Endodermal cell (in vitro differentiated cells): ENCODE measurements around the gene VTI1A. TPM values are rescaled to one million over a fixed set of nuclear protein-coding genes. Genes with fewer than 3 reads are reported as not detected.

Source experiments
- DNase-seq: peaks from one replicate; pipeline ENCODE4 v3.0.0-alpha.2; 2017
- H3K27ac ChIP-seq: 2 replicates; pipeline ENCODE4 v1.5.1; 2013; ENCODE audit warnings: mild to moderate bottlenecking, low read depth, low read length, moderate library complexity
- H3K27me3 ChIP-seq: 2 replicates; pipeline ENCODE4 v1.6.1; 2013; ENCODE audit warnings: mild to moderate bottlenecking, low read length, moderate library complexity; ENCODE audit not compliant: insufficient read depth, control insufficient read depth, poor library complexity, severe bottlenecking
- H3K36me3 ChIP-seq: 2 replicates; pipeline ENCODE4 v1.7.0; 2013; ENCODE audit warnings: mild to moderate bottlenecking, low read length, moderate library complexity; ENCODE audit not compliant: control insufficient read depth, insufficient read depth
- H3K4me1 ChIP-seq: one replicate; pipeline ENCODE4 v1.7.0; 2013; ENCODE audit warnings: low read length; ENCODE audit not compliant: control insufficient read depth, insufficient read depth
- H3K4me3 ChIP-seq: 2 replicates; pipeline ENCODE4 v1.5.1; 2013; ENCODE audit warnings: mild to moderate bottlenecking, low read length, moderate library complexity
- H3K9ac ChIP-seq: 2 replicates; pipeline ENCODE4 v1.6.1; 2013; ENCODE audit warnings: mild to moderate bottlenecking, low read length, moderate library complexity; ENCODE audit not compliant: poor library complexity, severe bottlenecking; ENCODE audit errors: extremely low read depth
- H3K9me3 ChIP-seq: 2 replicates; pipeline ENCODE4 v1.6.1; 2013; ENCODE audit warnings: mild to moderate bottlenecking, low read length, moderate library complexity; ENCODE audit not compliant: control insufficient read depth
- H3K27ac Mint-ChIP-seq: 2 replicates; pipeline ENCODE4 v1.8.0; 2020; ENCODE audit warnings: mixed read lengths
- H3K27me3 Mint-ChIP-seq: 2 replicates; pipeline ENCODE4 v1.8.0; 2021; ENCODE audit warnings: mild to moderate bottlenecking, mixed read lengths; ENCODE audit not compliant: insufficient read depth
- H3K36me3 Mint-ChIP-seq: 2 replicates; pipeline ENCODE4 v1.8.0; 2020; ENCODE audit warnings: low read depth, mixed read lengths
- H3K4me1 Mint-ChIP-seq: 2 replicates; pipeline ENCODE4 v1.8.0; 2020; ENCODE audit warnings: mixed read lengths
- H3K4me3 Mint-ChIP-seq: 2 replicates; pipeline ENCODE4 v1.8.0; 2020; ENCODE audit warnings: mild to moderate bottlenecking, moderate library complexity, mixed read lengths
- H3K9me3 Mint-ChIP-seq: 2 replicates; pipeline ENCODE4 v1.8.0; 2020; ENCODE audit warnings: mild to moderate bottlenecking, mixed read lengths
- WGBS, 2 experiments: methylation state at CpG; one replicate each; pipeline versions ENCODE4 v1.1.5 to v1.1.7; 2013; ENCODE audit warnings: missing lambda C conversion rate in 2 of 2, mixed read lengths in 1 of 2; ENCODE audit not compliant: insufficient coverage in 1 of 2, insufficient read length in 1 of 2; 5-methylcytosine and 5-hydroxymethylcytosine counted together
- total RNA-seq, 2 donors: library from RNA; stranded (reverse); fragmentation: NEBNext Ultra II Directional in 1 of 2; extraction: Animal tissue kit (Norgen Biotek cat#: 25700) in 1 of 2; gene quantifications; 2 replicates in 1 of 2; 3 replicates in 1 of 2; pipeline ENCODE4 v1.2.1, GENCODE V29; 2021
- TF ChIP-seq, protein P1 (sequence below): fragments of 200-600 bp; sonication (generic); conservative IDR thresholded peaks from 2 replicates; pipeline ENCODE4 v1.5.0; 2021; ENCODE audit warnings: antibody characterized with exemption, mild to moderate bottlenecking

Gene VTI1A
- total RNA-seq, 2 donors from 2014 or later, result 27.0 to 29.9 TPM

DNA sequence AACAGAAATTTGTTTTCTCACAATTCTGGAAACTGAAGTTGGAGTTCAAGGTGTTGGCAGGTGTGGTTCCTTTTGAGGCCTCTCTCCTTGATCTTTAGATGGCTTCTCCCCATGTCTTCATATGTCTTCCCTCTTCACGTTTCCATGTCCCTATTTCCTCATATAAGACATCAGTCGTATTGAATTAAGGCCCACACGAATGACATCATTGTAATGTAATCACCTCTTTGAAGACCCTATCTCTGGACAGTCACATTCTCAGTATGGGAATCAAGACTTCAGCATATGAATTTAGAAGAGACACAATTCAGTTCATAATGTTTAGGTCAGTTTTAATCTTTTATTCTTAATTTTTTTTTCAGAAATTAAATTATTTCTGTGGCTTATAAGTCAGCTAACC, 19.8 kb downstream of the VTI1A start:
- peaks cover 42% of the 10 kb centered on the region for H3K36me3 ChIP-seq
- Mint-ChIP-seq H3K9me3 (peaks cover 3% of the 10 kb centered on the region), H3K4me1 (peaks cover under 1% of the 10 kb centered on the region), H3K27me3 (no peaks in the 10 kb centered on the region), H3K4me3 (no peak overlapping the region), H3K36me3 (peaks cover 37% of the 10 kb centered on the region), H3K27ac (no peak overlapping the region)
- H3K9ac ChIP-seq, result no peak overlapping the region
- no peak for DNase-seq
- H3K27me3 ChIP-seq, result no peaks in the 10 kb centered on the region
- WGBS, 2 experiments, result 84 to 92% methylated on average over 3 of the region's 3 CpGs
- no peaks in the 10 kb centered on the region for H3K4me1 ChIP-seq
- no peak overlapping the region for H3K4me3 ChIP-seq
- no peak overlapping the region for H3K27ac ChIP-seq
- H3K9me3 ChIP-seq, result peaks cover 12% of the 10 kb centered on the region
- TF ChIP-seq, protein P1, sequence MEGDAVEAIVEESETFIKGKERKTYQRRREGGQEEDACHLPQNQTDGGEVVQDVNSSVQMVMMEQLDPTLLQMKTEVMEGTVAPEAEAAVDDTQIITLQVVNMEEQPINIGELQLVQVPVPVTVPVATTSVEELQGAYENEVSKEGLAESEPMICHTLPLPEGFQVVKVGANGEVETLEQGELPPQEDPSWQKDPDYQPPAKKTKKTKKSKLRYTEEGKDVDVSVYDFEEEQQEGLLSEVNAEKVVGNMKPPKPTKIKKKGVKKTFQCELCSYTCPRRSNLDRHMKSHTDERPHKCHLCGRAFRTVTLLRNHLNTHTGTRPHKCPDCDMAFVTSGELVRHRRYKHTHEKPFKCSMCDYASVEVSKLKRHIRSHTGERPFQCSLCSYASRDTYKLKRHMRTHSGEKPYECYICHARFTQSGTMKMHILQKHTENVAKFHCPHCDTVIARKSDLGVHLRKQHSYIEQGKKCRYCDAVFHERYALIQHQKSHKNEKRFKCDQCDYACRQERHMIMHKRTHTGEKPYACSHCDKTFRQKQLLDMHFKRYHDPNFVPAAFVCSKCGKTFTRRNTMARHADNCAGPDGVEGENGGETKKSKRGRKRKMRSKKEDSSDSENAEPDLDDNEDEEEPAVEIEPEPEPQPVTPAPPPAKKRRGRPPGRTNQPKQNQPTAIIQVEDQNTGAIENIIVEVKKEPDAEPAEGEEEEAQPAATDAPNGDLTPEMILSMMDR, result no peak

DNA sequence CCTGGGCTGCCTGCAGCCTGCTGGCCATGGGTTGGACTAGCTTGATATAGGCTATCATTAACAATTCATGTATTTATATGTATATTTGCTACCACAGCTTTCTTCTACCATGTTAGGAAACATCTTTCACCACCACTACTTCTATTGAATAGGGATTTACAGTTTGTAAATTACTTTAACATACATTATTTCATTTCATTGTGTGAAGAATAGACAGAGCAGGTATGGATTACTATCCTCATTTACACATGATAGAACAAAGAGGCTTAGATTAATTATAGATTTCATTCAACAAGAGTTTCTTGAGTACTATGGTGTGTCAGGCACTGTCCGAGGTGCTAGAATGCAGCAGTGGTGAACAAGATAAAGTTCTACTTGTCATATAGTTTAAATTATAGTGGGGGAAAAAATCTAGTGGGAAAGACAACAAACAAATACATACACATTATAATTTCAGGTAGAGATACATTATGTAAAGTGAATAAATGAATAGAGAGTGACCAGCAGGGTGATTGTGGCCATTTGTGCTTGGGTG, 20.6 kb downstream of the VTI1A start:
- Histone ChIP-seq H3K27me3 (no peaks in the 10 kb centered on the region), H3K4me1 (no peaks in the 10 kb centered on the region), H3K36me3 (peaks cover 37% of the 10 kb centered on the region), H3K9ac (no peak overlapping the region), H3K27ac (no peak overlapping the region), H3K4me3 (no peak overlapping the region), H3K9me3 (peaks cover 12% of the 10 kb centered on the region)
- TF ChIP-seq, protein P1, result no peak
- Mint-ChIP-seq H3K27me3 (no peaks in the 10 kb centered on the region), H3K27ac (no peak overlapping the region), H3K4me3 (no peak overlapping the region), H3K36me3 (peaks cover 34% of the 10 kb centered on the region), H3K4me1 (peaks cover 4% of the 10 kb centered on the region), H3K9me3 (peaks cover 3% of the 10 kb centered on the region)
- no peak for DNase-seq
- WGBS, 2 experiments, result no CpG with 5 or more reads among the region's 1 CpG

GRCh38 chr10:112471878-112472487, 25.0 kb downstream of the VTI1A start:
- Histone ChIP-seq H3K9me3 (no peaks in the 10 kb centered on the region), H3K9ac (no peak overlapping the region), H3K27me3 (no peaks in the 10 kb centered on the region), H3K4me1 (no peaks in the 10 kb centered on the region), H3K4me3 (no peak overlapping the region), H3K27ac (no peak overlapping the region), H3K36me3 (peaks cover 15% of the 10 kb centered on the region)
- TF ChIP-seq, protein P1, result peak; percentile 81
- H3K27me3 Mint-ChIP-seq, result no peaks in the 10 kb centered on the region
- H3K4me1 Mint-ChIP-seq, result peaks cover 4% of the 10 kb centered on the region
- peak; percentile 65 for DNase-seq
- H3K27ac Mint-ChIP-seq, result no peak overlapping the region
- peaks cover 13% of the 10 kb centered on the region for H3K36me3 Mint-ChIP-seq
- no peaks in the 10 kb centered on the region for H3K9me3 Mint-ChIP-seq
- 55 to 66% methylated on average over 2 to 4 of the region's 4 CpGs for WGBS, 2 experiments
- no peak overlapping the region for H3K4me3 Mint-ChIP-seq
